Measurements from ENCODE around the gene STK24.

Gene STK24

GRCh38 chr13:98582947-98583346 lies 6.0 kb upstream of the STK24 start:
- peak; percentile 64 for DNase-seq (ENCODE audit: low spot score)

- DNase-seq (ENCODE audit: low spot score): peak; percentile 80
Observed at GRCh38 chr13:98581971-98582702, 5.2 kb upstream of the STK24 start.

- DNase-seq (ENCODE audit: low spot score): no peak
Observed at GRCh38 chr13:98581381-98581780, 4.5 kb upstream of the STK24 start.

- DNase-seq (ENCODE audit: low spot score): no peak
Observed at GRCh38 chr13:98580420-98580819, 3.5 kb upstream of the STK24 start.

GRCh38 chr13:98577836-98578285 lies 954 bp upstream of the STK24 start:
- peak; percentile 33 for DNase-seq (ENCODE audit: low spot score)

- peak; percentile 47 for DNase-seq (ENCODE audit: low spot score)
Observed at GRCh38 chr13:98576200-98576945, 534 bp downstream of the STK24 start.

GRCh38 chr13:98575904-98576199 lies 1.1 kb downstream of the STK24 start:
- no peak for DNase-seq (ENCODE audit: low spot score)

- peak; percentile 28 for DNase-seq (ENCODE audit: low spot score)
Observed at GRCh38 chr13:98575009-98575903, 1.7 kb downstream of the STK24 start.

- DNase-seq (ENCODE audit: low spot score): peak; percentile 55
Observed at GRCh38 chr13:98571955-98572662, 4.8 kb downstream of the STK24 start.

- DNase-seq (ENCODE audit: low spot score): peak; percentile 97
Observed at GRCh38 chr13:98570929-98571372, 6.0 kb downstream of the STK24 start.

- DNase-seq (ENCODE audit: low spot score): peak; percentile 82
Observed at GRCh38 chr13:98569494-98570367, 7.2 kb downstream of the STK24 start.

GRCh38 chr13:98568918-98569317 lies 8.0 kb downstream of the STK24 start:
- no peak for DNase-seq (ENCODE audit: low spot score)

GRCh38 chr13:98567140-98567539 lies 9.8 kb downstream of the STK24 start:
- no peak for DNase-seq (ENCODE audit: low spot score)

GRCh38 chr13:98565726-98566565 lies 11.0 kb downstream of the STK24 start:
- peak; percentile 52 for DNase-seq (ENCODE audit: low spot score)

GRCh38 chr13:98564204-98564603 lies 12.7 kb downstream of the STK24 start:
- DNase-seq (ENCODE audit: low spot score): no peak

GRCh38 chr13:98563071-98563470 lies 13.8 kb downstream of the STK24 start:
- no peak for DNase-seq (ENCODE audit: low spot score)

GRCh38 chr13:98559169-98559568 lies 17.7 kb downstream of the STK24 start:
- no peak for DNase-seq (ENCODE audit: low spot score)

- peak; percentile 51 for DNase-seq (ENCODE audit: low spot score)
Observed at GRCh38 chr13:98557937-98558792, 18.7 kb downstream of the STK24 start.
